ENCODE measurements around the gene TAF15. TPM values are rescaled to one million over a fixed set of nuclear protein-coding genes. Genes with fewer than 3 reads are reported as not detected.
A peak's percentile ranks its signal among the peaks of the same experiment; 100 is the strongest.

Gene TAF15
- 17.0 TPM for polyA plus RNA-seq

GRCh38 chr17:35808962-35809854 lies at the start of gene TAF15:
TSS of gene TAF15 (plus strand) at chr17:35809484. CDS start at chr17:35809570, 86 bp downstream.
- H3K36me3 Mint-ChIP-seq = peaks cover 5% of the 10 kb centered on the region
- H3K27ac Mint-ChIP-seq = peak within 1 kb of the TSS; percentile 81 to 98 (median 97)
- no peaks in the 10 kb centered on the region for H3K9me3 Mint-ChIP-seq
- peak within 1 kb of the TSS; percentile 87 to 99 (median 90) for H3K4me3 Mint-ChIP-seq
- H3K4me1 Mint-ChIP-seq = peaks cover 32 to 44% (median 41%) of the 10 kb centered on the region in 3 donors
- no peaks in the 10 kb centered on the region for H3K27me3 Mint-ChIP-seq

- Mint-ChIP-seq H3K4me3 (no peak within 1 kb of the TSS), H3K9me3 (no peaks in the 10 kb centered on the region), H3K36me3 (no peaks in the 10 kb centered on the region), H3K4me1 (peaks cover 5 to 8% (median 5%) of the 10 kb centered on the region in 3 donors), H3K27ac (no peak within 1 kb of the TSS), H3K27me3 (no peaks in the 10 kb centered on the region)
Measured at GRCh38 chr17:35760587-35760986, 48.7 kb upstream of the TAF15 start, which contains the start of gene C17orf50. TSS of gene C17orf50 (plus strand) at chr17:35760887. CDS start at chr17:35760942, 55 bp downstream.

GRCh38 chr17:35761601-35762000 lies 47.7 kb upstream of the TAF15 start:
- Mint-ChIP-seq H3K4me3 (no peak overlapping the region), H3K9me3 (no peaks in the 10 kb centered on the region), H3K27ac (no peak overlapping the region), H3K36me3 (no peaks in the 10 kb centered on the region), H3K27me3 (no peaks in the 10 kb centered on the region), H3K4me1 (peaks cover 0 to 6% (median 0%) of the 10 kb centered on the region in 3 donors)

GRCh38 chr17:35763767-35764122 lies 45.5 kb upstream of the TAF15 start:
- Mint-ChIP-seq H3K36me3 (no peaks in the 10 kb centered on the region), H3K27ac (no peak overlapping the region), H3K4me1 (peaks cover 0 to 6% (median 6%) of the 10 kb centered on the region in 3 donors), H3K9me3 (no peaks in the 10 kb centered on the region), H3K27me3 (no peaks in the 10 kb centered on the region), H3K4me3 (peak overlapping the region; percentile 82 to 99 (median 96))

- peak overlapping the region; percentile 82 to 99 (median 96) for H3K4me3 Mint-ChIP-seq
- H3K36me3 Mint-ChIP-seq = no peaks in the 10 kb centered on the region
- no peaks in the 10 kb centered on the region for H3K9me3 Mint-ChIP-seq
- peaks cover 1% of the 10 kb centered on the region for H3K27me3 Mint-ChIP-seq
- peaks cover 0 to 6% (median 6%) of the 10 kb centered on the region in 3 donors for H3K4me1 Mint-ChIP-seq
- H3K27ac Mint-ChIP-seq = peak overlapping the region in 2 of 3 donors; percentile 51 to 95
Measured at GRCh38 chr17:35764123-35764991, 44.9 kb upstream of the TAF15 start.

GRCh38 chr17:35765086-35765710 lies 44.1 kb upstream of the TAF15 start:
- H3K27ac Mint-ChIP-seq = peak overlapping the region in 1 of 3 donors; percentile 95
- no peaks in the 10 kb centered on the region for H3K9me3 Mint-ChIP-seq
- no peaks in the 10 kb centered on the region for H3K36me3 Mint-ChIP-seq
- H3K4me3 Mint-ChIP-seq = peak overlapping the region; percentile 82 to 99 (median 90)
- H3K27me3 Mint-ChIP-seq = peaks cover 2% of the 10 kb centered on the region
- peaks cover 0 to 6% (median 6%) of the 10 kb centered on the region in 3 donors for H3K4me1 Mint-ChIP-seq

- H3K27ac Mint-ChIP-seq = no peak overlapping the region
- H3K4me1 Mint-ChIP-seq = peaks cover 0 to 6% (median 6%) of the 10 kb centered on the region in 3 donors
- peaks cover 2% of the 10 kb centered on the region for H3K27me3 Mint-ChIP-seq
- no peaks in the 10 kb centered on the region for H3K36me3 Mint-ChIP-seq
- no peaks in the 10 kb centered on the region for H3K9me3 Mint-ChIP-seq
- peak overlapping the region in 1 of 4 donors; percentile 84 for H3K4me3 Mint-ChIP-seq
Measured at GRCh38 chr17:35765756-35766488, 43.4 kb upstream of the TAF15 start.

GRCh38 chr17:35766489-35766877 lies 42.8 kb upstream of the TAF15 start:
- H3K27ac Mint-ChIP-seq = peak overlapping the region in 1 of 3 donors; percentile 67
- peak overlapping the region in 1 of 4 donors; percentile 54 for H3K4me3 Mint-ChIP-seq
- peaks cover 0 to 6% (median 6%) of the 10 kb centered on the region in 3 donors for H3K4me1 Mint-ChIP-seq
- H3K27me3 Mint-ChIP-seq = peaks cover 2% of the 10 kb centered on the region
- H3K36me3 Mint-ChIP-seq = no peaks in the 10 kb centered on the region
- no peaks in the 10 kb centered on the region for H3K9me3 Mint-ChIP-seq

GRCh38 chr17:35766903-35767510 lies 42.3 kb upstream of the TAF15 start:
- Mint-ChIP-seq H3K36me3 (no peaks in the 10 kb centered on the region), H3K4me1 (peaks cover 0 to 6% (median 6%) of the 10 kb centered on the region in 3 donors), H3K27ac (peak overlapping the region in 1 of 3 donors; percentile 67), H3K27me3 (peaks cover 2% of the 10 kb centered on the region), H3K9me3 (no peaks in the 10 kb centered on the region), H3K4me3 (peak overlapping the region in 1 of 4 donors; percentile 54)

GRCh38 chr17:35768797-35769196 lies 40.5 kb upstream of the TAF15 start:
- Mint-ChIP-seq H3K27ac (peak overlapping the region in 1 of 3 donors; percentile 53), H3K27me3 (peaks cover 4% of the 10 kb centered on the region), H3K9me3 (no peaks in the 10 kb centered on the region), H3K4me3 (no peak overlapping the region), H3K36me3 (no peaks in the 10 kb centered on the region), H3K4me1 (peaks cover 1 to 6% (median 6%) of the 10 kb centered on the region in 3 donors)

- Mint-ChIP-seq H3K9me3 (no peaks in the 10 kb centered on the region), H3K27me3 (peaks cover 6% of the 10 kb centered on the region), H3K36me3 (no peaks in the 10 kb centered on the region), H3K27ac (no peak overlapping the region), H3K4me3 (no peak overlapping the region), H3K4me1 (peaks cover under 1 to 6% (median 2%) of the 10 kb centered on the region in 3 donors)
Measured at GRCh38 chr17:35769895-35770486, 39.3 kb upstream of the TAF15 start.

GRCh38 chr17:35773129-35773528 lies 36.2 kb upstream of the TAF15 start:
- H3K27me3 Mint-ChIP-seq = peaks cover 10% of the 10 kb centered on the region

GRCh38 chr17:35773679-35774425 lies 35.4 kb upstream of the TAF15 start:
- Mint-ChIP-seq H3K36me3 (no peaks in the 10 kb centered on the region), H3K27me3 (peaks cover 11% of the 10 kb centered on the region), H3K9me3 (no peaks in the 10 kb centered on the region), H3K4me3 (no peak overlapping the region), H3K27ac (peak overlapping the region in 1 of 3 donors; percentile 17), H3K4me1 (peaks cover 0 to 2% (median 0%) of the 10 kb centered on the region in 3 donors)

More at GRCh38 chr17:35773129-35773528, 36.2 kb upstream of the TAF15 start:
- H3K4me1 Mint-ChIP-seq = peaks cover 0 to 2% (median 0%) of the 10 kb centered on the region in 3 donors
- H3K9me3 Mint-ChIP-seq = no peaks in the 10 kb centered on the region
- no peaks in the 10 kb centered on the region for H3K36me3 Mint-ChIP-seq
- no peak overlapping the region for H3K27ac Mint-ChIP-seq
- H3K4me3 Mint-ChIP-seq = no peak overlapping the region

Data from IgD-negative memory B cell (primary cell).